Endothelial cell of umbilical vein (primary cell): ENCODE measurements around the gene CAMP. TPM values are rescaled to one million over a fixed set of nuclear protein-coding genes. Genes with fewer than 3 reads are reported as not detected.

ENCODE experiments used
- BruUV-seq: library from RNA; stranded (reverse); fragments of 400-500 nt; replicated peaks from 2 replicates; lab custom pipeline; 2021; lab: Mats Ljungman, UMichigan
- CTCF ChIA-PET: fragments of 300-600, 350-600 bp; sonication (Branson Sonifier 250); formaldehyde crosslinking; loops from one replicate; lab custom pipeline; 2021; ENCODE audit warnings: antibody characterized with exemption, inconsistent platforms; lab: Charles Lee
- POLR2A ChIA-PET: fragments of 300-600, 350-600 bp; sonication (Branson Sonifier 250); formaldehyde crosslinking; loops from one replicate; lab custom pipeline; 2021; ENCODE audit warnings: antibody characterized with exemption, inconsistent platforms; lab: Charles Lee
- DNase-seq: peaks from one replicate; pipeline ENCODE4 v3.0.0-alpha.2; 2011; ENCODE audit warnings: low read depth, low spot score
- FAIRE-seq: peaks from 2 replicates; lab custom pipeline; 2011; peaks lifted over from hg19 to GRCh38; lab: Jason Lieb, UNC
- H2AFZ ChIP-seq: 2 replicates; pipeline ENCODE4 v1.6.0; 2012; ENCODE audit warnings: low read depth, low read length, control low read depth, inconsistent platforms
- H3K27ac ChIP-seq: 2 replicates; pipeline ENCODE4 v1.5.1; 2011; ENCODE audit warnings: low read depth, mild to moderate bottlenecking, control low read depth, low read length, moderate library complexity; ENCODE audit not compliant: insufficient read depth
- H3K27me3 ChIP-seq, 2 experiments: 2 replicates each; pipeline versions ENCODE4 v1.6.0 to v1.6.1; 2011; ENCODE audit warnings: low read length in 2 of 2, mixed read lengths in 1 of 2; ENCODE audit not compliant: control insufficient read depth in 2 of 2, insufficient read depth in 2 of 2
- H3K36me3 ChIP-seq, 2 experiments: 2 replicates in 1 of 2; 3 replicates in 1 of 2; pipeline ENCODE4 v1.5.1; 2011; ENCODE audit warnings: low read length in 2 of 2, mild to moderate bottlenecking in 1 of 2, moderate library complexity in 1 of 2; ENCODE audit not compliant: control insufficient read depth in 2 of 2, insufficient read depth in 2 of 2; ENCODE audit errors: extremely low read depth in 1 of 2
- H3K4me1 ChIP-seq: 3 replicates; pipeline ENCODE4 v1.5.1; 2011; ENCODE audit warnings: mild to moderate bottlenecking, low read length; ENCODE audit not compliant: control insufficient read depth, insufficient read depth; ENCODE audit errors: extremely low read depth
- H3K4me2 ChIP-seq: 2 replicates; pipeline ENCODE4 v1.6.1; 2011; ENCODE audit warnings: low read length, control low read depth, mixed read lengths; ENCODE audit not compliant: insufficient read depth
- H3K4me3 ChIP-seq, 3 experiments: fragments of 200-600 bp in 1 of 3; sonication (generic), shearing (Covaris generic) in 1 of 3; replicated peaks in 1 of 3; 2 replicates each; pipeline ENCODE4 v1.5.1; 2011 to 2016; ENCODE audit warnings: control low read depth in 3 of 3, low read length in 3 of 3, mild to moderate bottlenecking in 2 of 3, inconsistent platforms in 1 of 3, low read depth in 1 of 3, moderate library complexity in 1 of 3; ENCODE audit not compliant: insufficient read depth in 1 of 3
- H3K79me2 ChIP-seq: 2 replicates; pipeline ENCODE4 v1.6.0; 2012; ENCODE audit warnings: low read length, inconsistent platforms; ENCODE audit not compliant: control insufficient read depth, insufficient read depth
- H3K9ac ChIP-seq: replicated peaks from 2 replicates; pipeline ENCODE3; 2011; ENCODE audit warnings: low read length, control low read depth; ENCODE audit not compliant: insufficient read depth; ENCODE audit errors: extremely low read depth
- H3K9me1 ChIP-seq: replicated peaks from 3 replicates; pipeline ENCODE4 v1.6.0; 2011; ENCODE audit warnings: mild to moderate bottlenecking, low read length; ENCODE audit not compliant: control insufficient read depth, insufficient read depth; ENCODE audit errors: extremely low read depth
- H3K9me3 ChIP-seq: replicated peaks from 2 replicates; pipeline ENCODE4 v1.5.1; 2012; ENCODE audit warnings: low read length, inconsistent platforms; ENCODE audit not compliant: control insufficient read depth, insufficient read depth
- H4K20me1 ChIP-seq: replicated peaks from 2 replicates; pipeline ENCODE3; 2011; ENCODE audit warnings: mild to moderate bottlenecking, low read length; ENCODE audit not compliant: control insufficient read depth, insufficient read depth; ENCODE audit errors: extremely low read depth
- CTCF ChIP-seq, 2 donors: IDR thresholded peaks; 1 replicate in 1 of 2; 2 replicates in 1 of 2; pipeline ENCODE4 v1.5.1; 2011; ENCODE audit warnings: low read length in 2 of 2, mild to moderate bottlenecking in 2 of 2, moderate library complexity in 2 of 2, control low read depth in 1 of 2, inconsistent platforms in 1 of 2, low read depth in 1 of 2; ENCODE audit not compliant: insufficient read depth in 1 of 2; ENCODE audit errors: extremely low read depth in 1 of 2
- EZH2 ChIP-seq: IDR thresholded peaks from 2 replicates; pipeline ENCODE4 v1.6.1; 2012; ENCODE audit warnings: borderline replicate concordance, low read depth, mild to moderate bottlenecking, moderate library complexity, low read length, inconsistent platforms; ENCODE audit not compliant: severe bottlenecking
- FOS ChIP-seq: IDR thresholded peaks from 2 replicates; pipeline ENCODE4 v1.6.1; 2011; ENCODE audit warnings: mild to moderate bottlenecking, low read length, moderate library complexity, borderline replicate concordance; ENCODE audit not compliant: insufficient read depth
- GATA2 ChIP-seq: IDR thresholded peaks from 2 replicates; pipeline ENCODE4 v1.7.0; 2011; ENCODE audit warnings: low read depth, mild to moderate bottlenecking, moderate library complexity, mixed read lengths, low read length; ENCODE audit not compliant: insufficient read length, insufficient read depth
- JUN ChIP-seq: IDR thresholded peaks from 2 replicates; pipeline ENCODE4 v1.6.1; 2011; ENCODE audit warnings: borderline replicate concordance, low read depth; ENCODE audit not compliant: insufficient read length, insufficient read depth
- MAX ChIP-seq: IDR thresholded peaks from 2 replicates; pipeline ENCODE4 v1.6.1; 2011; ENCODE audit not compliant: insufficient read depth, insufficient read length
- MYC ChIP-seq: IDR thresholded peaks from one replicate; pipeline ENCODE4 v1.6.1; 2011; ENCODE audit warnings: mild to moderate bottlenecking, low read depth, low read length
- POLR2A ChIP-seq: IDR thresholded peaks from 2 replicates; pipeline ENCODE4 v1.6.1; 2012; ENCODE audit warnings: low read depth, mild to moderate bottlenecking, control low read depth, low read length
- POLR2AphosphoS5 ChIP-seq: IDR thresholded peaks from 2 replicates; pipeline ENCODE4 v1.6.1; 2012; ENCODE audit warnings: low read depth, mild to moderate bottlenecking, control low read depth, low read length, moderate library complexity; ENCODE audit not compliant: insufficient read depth
- dilution Hi-C: fragments of 300-500 bp; cut with MboI; formaldehyde crosslinking; loops from one replicate; pipeline ENCODE4 v1.15.0; 2019; ENCODE audit warnings: low sequenced_read_pairs; ENCODE audit not compliant: extremely low pct_ligation_motif_present
- intact Hi-C: fragments of 100-400 bp; cut with micrococcal nuclease; formaldehyde crosslinking; loops from one replicate; pipeline ENCODE4 v1.10.0; 2022
- polyA plus RNA-seq, 4 experiments: library from polyadenylated mRNA; depleted of rRNA in 3 of 4; stranded (reverse) in 3 of 4; unstranded in 1 of 4; fragments of >200 nt; gene quantifications; 2 replicates each; pipeline versions ENCODE4 v1.2.1 to v1.2.3, GENCODE V29; 2011 to 2012; ENCODE audit warnings: missing spikeins in 1 of 4
- total RNA-seq: library from RNA; stranded (reverse); gene quantifications from 2 replicates; pipeline ENCODE4 v1.2.3, GENCODE V29; 2021

The CAMP gene
- total and polyA plus RNA-seq, 2 donors (not counting 3 experiments of a cell fraction or from before 2014, with no cell fraction given), result not detected

- TF ChIP-seq POLR2AphosphoS5, result no peak
- TF ChIP-seq JUN, result no peak
- no peak for TF ChIP-seq GATA2
- TF ChIP-seq MYC, result no peak
- no peak for TF ChIP-seq MAX
- TF ChIP-seq CTCF (IDR thresholded peaks at IDR 0.05; ENCODE audit: extremely low read depth in 1 of 2, insufficient read depth in 1 of 2, low read depth in 1 of 2, low read length in 2 of 2), result no peak
- no peak for TF ChIP-seq FOS
- TF ChIP-seq EZH2, result no peak
- no peak for TF ChIP-seq POLR2A
- CTCF ChIA-PET, result interaction anchor here (0.7 to 1.7 kb wide), 2 partner anchors 201 to 237 kb away, joined by 3 to 6 read pairs; no protein-coding TSS in a partner anchor
- no peak for FAIRE-seq
These were observed 24.2 kb upstream of the CAMP start for GRCh38 chr3:48199117-48199516.

More at GRCh38 chr3:48199117-48199516, 24.2 kb upstream of the CAMP start:
- Histone ChIP-seq H4K20me1 (no peaks in the 10 kb centered on the region), H3K9ac (no peak overlapping the region), H3K4me2 (no peak overlapping the region), H3K27me3 (peaks cover 0 to 3% of the 10 kb centered on the region in 2 experiments), H3K9me3 (no peaks in the 10 kb centered on the region), H3K9me1 (no peaks in the 10 kb centered on the region), H3K36me3 (no peaks in the 10 kb centered on the region), H3K4me1 (no peaks in the 10 kb centered on the region), H3K4me3 (no peak overlapping the region), H2AFZ (no peak overlapping the region), H3K27ac (no peak overlapping the region), H3K79me2 (no peaks in the 10 kb centered on the region)
- intact Hi-C loops, result loop anchor here (10.0 kb wide), 2 partner anchors 76 to 346 kb away; no protein-coding TSS in a partner anchor
- dilution Hi-C loops, result no loop called here
- POLR2A ChIA-PET, result no interaction called here
- no peak for DNase-seq
- no TSS peak for BruUV-seq
